Embryonic facial prominence (tissue), 1 donor: ENCODE results near the gene ZBTB48.
"Not testable (repeated sequence)": the region's sequence is repeated elsewhere in the genome, so short reads cannot be mapped to it uniquely, and the experiment has no call there.

Source experiments
- DNase-seq: peaks from one replicate; pipeline ENCODE4 v3.0.0-alpha.2; 2016; ENCODE audit errors: extremely low spot score

ZBTB48 gene

GRCh38 chr1:6579374-6580118 is at the start of gene ZBTB48:
Gene ZBTB48, plus strand, starts transcription at chr1:6579994. Its CDS starts 616 bp downstream, at chr1:6580610.
- peak; percentile 95 for DNase-seq

- DNase-seq, result no peak
Measured at GRCh38 chr1:6530504-6531160, 49.2 kb upstream of the ZBTB48 start.

DNA sequence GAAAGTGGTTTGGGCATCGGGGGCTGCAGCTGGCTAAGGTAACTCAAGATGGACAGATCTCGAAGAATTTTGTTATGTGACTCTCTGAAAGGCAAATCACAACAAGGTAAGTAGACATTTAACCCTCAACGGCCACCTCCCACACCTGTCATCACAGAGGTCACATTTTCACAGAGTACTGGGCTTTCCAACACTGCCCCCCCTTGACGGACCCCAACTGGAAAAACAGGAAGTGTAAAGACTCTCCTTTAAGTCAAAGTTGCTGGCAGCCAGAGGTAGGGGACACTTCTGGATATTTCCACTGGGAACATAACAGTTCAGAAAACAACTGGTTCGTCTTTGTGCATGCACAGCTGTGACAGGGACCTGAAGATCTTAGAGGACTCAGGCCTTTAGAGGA is 47.8 kb upstream of the ZBTB48 start:
- no peak for DNase-seq

DNA sequence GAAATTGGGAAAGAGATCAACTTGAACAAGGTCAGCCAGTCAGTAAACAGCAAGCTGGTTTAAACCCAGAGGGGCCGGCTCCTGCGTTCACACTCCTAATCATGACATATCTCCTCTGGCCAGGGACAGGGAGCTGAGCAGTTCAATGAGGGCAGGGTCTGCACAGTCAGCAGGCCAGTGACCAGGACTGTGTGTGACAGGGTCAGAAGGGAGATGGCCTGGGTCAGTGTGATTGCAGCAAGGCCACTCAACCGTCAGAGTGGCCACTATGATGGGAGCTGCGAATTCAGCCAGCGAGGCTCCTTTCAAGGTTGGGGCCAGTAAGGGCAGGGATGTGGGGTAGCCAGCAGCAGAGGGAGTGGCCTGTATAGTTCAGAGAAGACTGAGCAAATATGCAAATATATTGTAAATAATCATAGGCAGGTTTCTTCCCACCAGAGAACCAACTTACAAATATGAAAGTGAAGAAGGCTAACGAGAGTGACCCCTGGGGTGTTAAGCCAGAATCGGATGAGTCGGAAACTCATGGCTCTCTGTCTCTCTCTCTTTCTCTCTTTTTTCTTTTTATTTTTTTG is 45.5 kb upstream of the ZBTB48 start:
- DNase-seq, result no peak

- no peak for DNase-seq
Measured at GRCh38 chr1:6535214-6535613, 44.6 kb upstream of the ZBTB48 start.

- DNase-seq, result no peak
Measured at GRCh38 chr1:6536291-6536690, 43.5 kb upstream of the ZBTB48 start.

GRCh38 chr1:6538956-6539355 is 40.8 kb upstream of the ZBTB48 start:
- no peak for DNase-seq

DNA sequence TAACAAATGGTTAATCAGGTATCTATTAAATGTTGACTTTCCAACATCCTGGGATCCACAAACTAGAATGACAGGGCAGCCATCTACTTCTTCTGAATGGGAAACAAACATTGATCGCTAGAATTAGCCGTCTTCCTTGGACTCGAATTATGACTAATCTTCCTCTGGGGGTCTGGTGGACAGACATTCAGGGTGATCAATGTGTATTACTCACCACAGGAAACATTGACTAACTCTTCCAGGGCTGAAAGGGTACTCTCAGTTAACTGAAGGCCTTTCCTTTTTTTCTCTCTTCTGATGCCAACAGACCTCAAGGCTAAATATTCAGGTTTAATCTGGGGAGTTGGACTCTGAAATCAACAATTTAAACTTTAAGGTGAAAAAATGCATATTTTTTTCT is 35.0 kb upstream of the ZBTB48 start:
- DNase-seq, result no peak

GRCh38 chr1:6545276-6546112 is 34.3 kb upstream of the ZBTB48 start:
- no peak for DNase-seq

GRCh38 chr1:6546326-6546725 is 33.5 kb upstream of the ZBTB48 start:
- no peak for DNase-seq

GRCh38 chr1:6547301-6547700 is 32.5 kb upstream of the ZBTB48 start:
- DNase-seq, result no peak

DNA sequence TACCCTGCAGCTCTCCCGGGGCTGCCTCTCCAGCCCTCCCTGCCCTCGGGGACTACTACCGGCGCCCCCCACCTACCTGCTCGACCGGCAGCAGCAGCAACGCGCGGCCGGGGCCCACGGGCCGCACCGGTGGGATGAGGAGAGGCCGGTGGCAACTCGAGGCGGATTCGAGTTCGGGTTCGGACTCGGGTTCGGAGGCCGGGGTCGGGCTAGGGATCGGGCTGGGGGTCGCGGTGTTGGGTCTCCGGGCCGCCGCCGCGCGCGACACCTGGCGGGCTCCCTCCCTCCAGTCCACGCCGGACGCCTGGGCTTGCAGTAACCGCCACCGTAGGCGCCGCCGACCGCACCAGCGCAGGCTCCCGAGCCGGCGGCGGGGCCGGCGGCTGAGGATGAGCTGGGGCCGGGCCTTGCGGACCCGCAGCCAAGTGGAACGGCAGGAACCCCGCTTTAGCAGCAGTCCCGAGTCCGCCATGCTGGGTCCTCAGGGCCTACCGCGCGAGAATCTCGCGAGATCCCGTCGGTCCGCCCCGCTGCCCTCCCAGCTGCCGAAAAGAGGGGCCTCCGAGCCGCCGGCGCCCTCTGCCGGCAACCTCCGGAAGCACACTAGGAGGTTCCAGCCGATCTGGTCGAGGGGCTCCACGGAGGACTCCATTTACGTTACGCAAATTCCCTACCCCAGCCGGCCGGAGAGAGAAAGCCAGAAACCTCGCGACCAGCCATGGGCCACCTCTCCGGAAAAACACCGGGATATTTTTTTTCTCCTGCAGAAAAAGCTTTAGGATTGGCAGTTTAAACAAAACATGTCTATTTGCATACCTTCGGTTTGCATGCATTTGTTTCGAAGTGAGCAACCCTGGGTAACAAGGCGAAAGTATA is 25.5 kb upstream of the ZBTB48 start, which contains the start of gene NOL9:
TSS of gene NOL9 (minus strand) at position 483 of the 876 bp plus-strand sequence. CDS start at position 472, 11 bp downstream.
- DNase-seq, result peak; percentile 84

DNA sequence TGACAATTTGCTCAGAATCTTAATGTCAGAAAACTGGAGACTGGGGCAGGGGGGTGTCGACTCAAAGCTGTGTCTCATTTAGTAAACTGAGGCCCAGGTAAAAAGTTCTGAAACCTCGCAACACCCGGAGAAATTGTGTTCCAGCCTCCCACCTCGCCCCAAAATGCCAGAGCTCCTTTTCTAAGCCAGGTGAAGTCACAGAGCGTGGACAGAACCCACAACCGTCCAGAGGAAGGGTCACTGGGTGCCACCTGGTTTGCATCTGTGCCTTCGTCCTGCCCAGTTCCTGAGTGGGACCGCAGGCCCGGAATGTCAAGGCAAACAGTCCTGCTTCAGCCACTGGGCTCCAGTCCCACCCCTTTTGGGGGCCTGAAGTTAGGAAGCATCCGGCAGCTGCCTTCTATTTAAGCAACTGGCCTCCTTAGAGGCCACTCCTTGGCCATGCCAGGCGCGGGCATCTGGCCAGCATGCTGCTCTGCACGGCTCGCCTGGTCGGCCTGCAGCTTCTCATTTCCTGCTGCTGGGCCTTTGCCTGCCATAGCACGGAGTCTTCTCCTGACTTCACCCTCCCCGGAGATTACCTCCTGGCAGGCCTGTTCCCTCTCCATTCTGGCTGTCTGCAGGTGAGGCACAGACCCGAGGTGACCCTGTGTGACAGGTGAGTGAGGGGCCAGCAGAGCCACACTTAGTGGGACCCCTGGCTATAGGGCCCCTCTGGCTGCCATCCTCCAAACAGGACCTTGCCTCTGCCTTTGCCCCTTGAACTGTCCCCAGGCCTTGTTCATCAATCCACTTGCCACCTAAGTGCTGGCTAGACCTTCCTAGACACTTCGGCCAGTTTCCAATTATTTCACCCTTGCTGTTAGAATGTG is 24.7 kb upstream of the ZBTB48 start, which contains the start of gene TAS1R1:
TSS of gene TAS1R1 (plus strand) at position 401 of the 872 bp plus-strand sequence. CDS start at position 468, 67 bp downstream.
- no peak for DNase-seq

- DNase-seq, result no peak
Measured at GRCh38 chr1:6557597-6557996, 22.2 kb upstream of the ZBTB48 start.

- not testable (repeated sequence) for DNase-seq
Measured at GRCh38 chr1:6559161-6559560, 20.6 kb upstream of the ZBTB48 start.

DNA sequence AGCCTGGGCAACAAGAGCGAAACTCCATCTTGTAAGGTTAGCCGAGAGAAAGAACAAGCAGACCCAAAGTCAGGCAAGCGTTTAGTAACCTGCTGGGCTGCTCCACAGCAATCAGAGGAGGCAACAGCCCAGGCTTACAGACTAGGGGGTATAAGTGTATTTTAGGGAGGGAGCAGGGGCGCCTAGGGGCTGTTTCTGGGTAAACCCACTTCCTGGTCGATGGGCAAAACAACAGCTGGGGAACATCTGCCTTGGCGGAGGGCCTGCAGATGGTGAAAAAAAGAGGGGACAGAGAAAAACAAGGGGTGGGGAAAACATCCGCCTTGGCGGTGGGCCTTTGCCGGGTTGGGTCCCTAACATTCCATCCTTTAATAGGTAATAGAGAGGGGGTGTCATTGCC is 19.5 kb upstream of the ZBTB48 start:
- DNase-seq, result no peak

DNA sequence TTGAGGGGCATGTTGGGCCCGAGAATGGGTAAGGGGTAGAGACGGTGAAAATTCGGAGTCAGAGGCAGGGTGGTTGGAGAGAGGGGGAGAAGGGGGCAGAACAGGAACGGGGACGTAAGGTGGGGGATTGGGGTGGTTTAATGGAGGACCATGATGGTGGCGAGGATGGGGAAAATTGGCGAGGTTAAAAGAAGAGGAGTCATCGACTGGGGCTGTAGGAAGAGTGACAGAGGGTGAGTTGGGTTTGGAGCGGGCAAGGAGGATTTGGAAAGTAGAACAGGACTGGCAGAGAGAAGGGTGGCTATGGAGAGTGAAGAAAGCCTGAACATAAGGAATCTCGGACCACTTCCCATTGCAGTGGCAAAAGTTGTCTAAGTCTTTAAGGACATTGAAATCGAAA is 10.8 kb upstream of the ZBTB48 start:
- DNase-seq, result no peak

- DNase-seq, result no peak
Measured at GRCh38 chr1:6570100-6570499, 9.7 kb upstream of the ZBTB48 start.

DNA sequence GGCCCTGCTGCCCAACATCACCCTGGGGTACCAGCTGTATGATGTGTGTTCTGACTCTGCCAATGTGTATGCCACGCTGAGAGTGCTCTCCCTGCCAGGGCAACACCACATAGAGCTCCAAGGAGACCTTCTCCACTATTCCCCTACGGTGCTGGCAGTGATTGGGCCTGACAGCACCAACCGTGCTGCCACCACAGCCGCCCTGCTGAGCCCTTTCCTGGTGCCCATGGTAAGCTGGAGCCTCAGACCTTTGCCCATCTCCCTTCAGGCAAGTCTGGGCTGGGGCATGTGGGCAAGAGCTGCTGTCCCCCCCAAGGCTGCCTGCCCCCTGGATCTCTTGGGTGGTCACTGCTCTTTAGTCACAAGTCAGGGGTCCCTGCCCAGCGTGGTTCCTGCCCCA is 8.8 kb upstream of the ZBTB48 start:
- DNase-seq, result no peak
